ENCODE measurements around the gene SPEF1.

- no peak for TF ChIP-seq CTCF (IDR thresholded peaks at IDR 0.05)
- no peak for TF ChIP-seq POLR2A (IDR thresholded peaks at IDR 0.05)
- TF ChIP-seq EP300 (IDR thresholded peaks at IDR 0.05) = no peak
Observed at GRCh38 chr20:3813848-3814581, 32.8 kb upstream of the SPEF1 start.
